ENCODE results near the gene SORCS2. TPM values are rescaled to one million over a fixed set of nuclear protein-coding genes. Genes with fewer than 3 reads are reported as not detected.

SORCS2 gene
- polyA plus RNA-seq, 1 donor (not counting 4 experiments of a cell fraction or from before 2014, with no cell fraction given), result 0.09 TPM

DNA sequence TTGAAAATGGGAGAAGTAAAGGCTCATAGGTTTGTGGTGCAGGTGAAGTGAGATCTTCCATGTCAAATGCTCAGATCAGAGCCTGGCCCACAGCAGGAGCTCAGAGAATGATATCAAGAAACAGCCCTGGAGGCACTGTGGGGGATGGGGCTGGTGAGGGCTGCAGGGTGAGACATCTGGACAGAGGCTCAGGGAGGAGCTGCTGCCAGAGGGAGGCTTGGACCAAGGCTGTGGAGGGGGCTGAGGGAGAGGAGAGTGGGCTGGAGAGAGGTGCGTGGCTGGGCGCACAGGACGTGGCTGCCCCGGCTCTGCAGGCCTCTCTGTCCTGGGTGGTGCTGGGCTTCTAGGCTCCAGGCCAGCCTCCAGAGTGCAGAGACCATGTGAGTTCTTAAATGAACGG is 5.6 kb downstream of the SORCS2 start:
- Histone ChIP-seq H3K4me1 (ENCODE audit: control insufficient read depth, extremely low read depth, insufficient read depth, low read length) (peaks cover 5% of the 10 kb centered on the region), H3K79me2 (ENCODE audit: control insufficient read depth, insufficient read depth, low read length) (no peaks in the 10 kb centered on the region), H4K20me1 (ENCODE audit: control insufficient read depth, extremely low read depth, insufficient read depth, low read length) (no peaks in the 10 kb centered on the region), H3K9me1 (ENCODE audit: control insufficient read depth, extremely low read depth, insufficient read depth, low read length) (no peaks in the 10 kb centered on the region), H3K4me2 (ENCODE audit: control insufficient read depth, extremely low read depth, insufficient read depth, low read depth, low read length) (no peak overlapping the region), H3K4me3 (ENCODE audit: control insufficient read depth in 2 of 3, extremely low read depth in 1 of 3, insufficient read depth in 2 of 3, low read depth in 1 of 3, low read length in 3 of 3) (no peak overlapping the region), H3K27me3 (ENCODE audit: control insufficient read depth, extremely low read depth, insufficient read depth, low read length) (peaks cover 52% of the 10 kb centered on the region), H3K9ac (ENCODE audit: control insufficient read depth, extremely low read depth, insufficient read depth, low read length) (no peak overlapping the region), H3K9me3 (ENCODE audit: control insufficient read depth, low read depth, low read length) (no peaks in the 10 kb centered on the region), H3K27ac (ENCODE audit: control insufficient read depth, insufficient read depth, low read length) (no peak overlapping the region), H2AFZ (ENCODE audit: control insufficient read depth, low read length) (no peak overlapping the region), H3K36me3 (ENCODE audit: control insufficient read depth in 2 of 2, extremely low read depth in 1 of 2, insufficient read depth in 2 of 2, low read length in 2 of 2) (no peaks in the 10 kb centered on the region)
- FAIRE-seq (no peak), DNase-seq (ENCODE audit: low read depth, low spot score) (no peak)
- dilution Hi-C loops (cut with MboI; ENCODE audit: extremely low pct_ligation_motif_present, low sequenced_read_pairs), result no loop called here
- no peak for TF ChIP-seq EZH2 (IDR thresholded peaks at IDR 0.05; ENCODE audit: low read length)
- TF ChIP-seq, protein P1, sequence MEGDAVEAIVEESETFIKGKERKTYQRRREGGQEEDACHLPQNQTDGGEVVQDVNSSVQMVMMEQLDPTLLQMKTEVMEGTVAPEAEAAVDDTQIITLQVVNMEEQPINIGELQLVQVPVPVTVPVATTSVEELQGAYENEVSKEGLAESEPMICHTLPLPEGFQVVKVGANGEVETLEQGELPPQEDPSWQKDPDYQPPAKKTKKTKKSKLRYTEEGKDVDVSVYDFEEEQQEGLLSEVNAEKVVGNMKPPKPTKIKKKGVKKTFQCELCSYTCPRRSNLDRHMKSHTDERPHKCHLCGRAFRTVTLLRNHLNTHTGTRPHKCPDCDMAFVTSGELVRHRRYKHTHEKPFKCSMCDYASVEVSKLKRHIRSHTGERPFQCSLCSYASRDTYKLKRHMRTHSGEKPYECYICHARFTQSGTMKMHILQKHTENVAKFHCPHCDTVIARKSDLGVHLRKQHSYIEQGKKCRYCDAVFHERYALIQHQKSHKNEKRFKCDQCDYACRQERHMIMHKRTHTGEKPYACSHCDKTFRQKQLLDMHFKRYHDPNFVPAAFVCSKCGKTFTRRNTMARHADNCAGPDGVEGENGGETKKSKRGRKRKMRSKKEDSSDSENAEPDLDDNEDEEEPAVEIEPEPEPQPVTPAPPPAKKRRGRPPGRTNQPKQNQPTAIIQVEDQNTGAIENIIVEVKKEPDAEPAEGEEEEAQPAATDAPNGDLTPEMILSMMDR (optimal IDR thresholded peaks at IDR 0.05 in 1 of 3, IDR thresholded peaks at IDR 0.05 in 1 of 3, conservative IDR thresholded peaks at IDR 0.05 in 1 of 3; ENCODE audit: extremely low read depth in 1 of 3, insufficient read depth in 2 of 3, low read length in 3 of 3), result no peak

DNA sequence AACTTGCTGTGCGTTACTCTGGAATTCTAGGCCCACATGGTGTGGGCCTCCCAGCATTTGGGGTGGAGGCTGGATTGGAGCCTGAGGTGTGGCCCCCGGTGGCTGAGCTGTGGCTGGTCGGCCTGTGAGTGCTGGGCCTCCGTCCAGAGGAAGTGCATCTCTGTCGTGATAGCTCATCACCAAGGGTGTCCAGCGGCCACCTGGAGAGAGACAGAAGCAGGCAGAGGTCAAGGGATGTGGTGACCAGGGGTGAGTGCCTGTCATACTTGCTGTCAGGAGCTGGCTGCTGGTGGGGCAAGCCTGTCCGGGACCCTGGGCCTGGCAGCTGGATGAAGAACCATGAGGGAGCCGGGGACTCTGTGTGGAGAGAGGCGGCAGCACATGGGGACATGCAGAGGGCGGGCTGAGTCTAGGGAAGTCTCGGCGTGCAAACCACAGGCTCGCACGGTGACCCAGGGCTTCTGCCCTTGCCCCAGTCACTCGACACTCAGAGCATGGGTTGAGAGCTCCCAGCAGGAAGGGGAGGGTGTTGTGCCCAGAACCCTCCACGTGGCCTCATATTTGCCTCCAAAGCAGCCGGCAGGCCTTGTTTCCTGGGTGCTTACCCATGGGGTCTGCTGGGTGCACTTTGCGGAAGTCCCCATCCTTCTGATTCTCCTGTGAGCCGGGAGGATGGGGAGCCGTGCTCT is 6.2 kb downstream of the SORCS2 start:
- H3K4me2 ChIP-seq (ENCODE audit: control insufficient read depth, extremely low read depth, insufficient read depth, low read depth, low read length), result no peak overlapping the region
- H3K79me2 ChIP-seq (ENCODE audit: control insufficient read depth, insufficient read depth, low read length), result no peaks in the 10 kb centered on the region
- H3K9ac ChIP-seq (ENCODE audit: control insufficient read depth, extremely low read depth, insufficient read depth, low read length), result no peak overlapping the region
- DNase-seq (ENCODE audit: low read depth, low spot score), result no peak
- TF ChIP-seq, protein P1 (optimal IDR thresholded peaks at IDR 0.05 in 1 of 3, IDR thresholded peaks at IDR 0.05 in 1 of 3, conservative IDR thresholded peaks at IDR 0.05 in 1 of 3; ENCODE audit: extremely low read depth in 1 of 3, insufficient read depth in 2 of 3, low read length in 3 of 3), result no peak
- H3K27me3 ChIP-seq (ENCODE audit: control insufficient read depth, extremely low read depth, insufficient read depth, low read length), result peaks cover 46% of the 10 kb centered on the region
- H3K4me1 ChIP-seq (ENCODE audit: control insufficient read depth, extremely low read depth, insufficient read depth, low read length), result peaks cover 5% of the 10 kb centered on the region
- dilution Hi-C loops (cut with MboI; ENCODE audit: extremely low pct_ligation_motif_present, low sequenced_read_pairs), result no loop called here
- no peaks in the 10 kb centered on the region for H4K20me1 ChIP-seq (ENCODE audit: control insufficient read depth, extremely low read depth, insufficient read depth, low read length)
- no peak for FAIRE-seq
- no peak overlapping the region for H3K4me3 ChIP-seq (ENCODE audit: control insufficient read depth in 2 of 3, extremely low read depth in 1 of 3, insufficient read depth in 2 of 3, low read depth in 1 of 3, low read length in 3 of 3)
- H3K9me1 ChIP-seq (ENCODE audit: control insufficient read depth, extremely low read depth, insufficient read depth, low read length), result no peaks in the 10 kb centered on the region
- no peak overlapping the region for H2AFZ ChIP-seq (ENCODE audit: control insufficient read depth, low read length)
- no peak overlapping the region for H3K27ac ChIP-seq (ENCODE audit: control insufficient read depth, insufficient read depth, low read length)
- no peaks in the 10 kb centered on the region for H3K36me3 ChIP-seq (ENCODE audit: control insufficient read depth in 2 of 2, extremely low read depth in 1 of 2, insufficient read depth in 2 of 2, low read length in 2 of 2)
- no peaks in the 10 kb centered on the region for H3K9me3 ChIP-seq (ENCODE audit: control insufficient read depth, low read depth, low read length)

Measured in keratinocyte (primary cell).